ENCODE measurements around the gene SERPINA5. TPM values are rescaled to one million over a fixed set of nuclear protein-coding genes. Genes with fewer than 3 reads are reported as not detected.

SERPINA5 gene
- polyA plus RNA-seq, 2 of the 4 experiments (the other 2 are of a cell fraction), result 0.74 to 0.78 TPM

- ATAC-seq (no peak), DNase-seq (ENCODE audit: low read depth in 1 of 2, low spot score in 1 of 2) (no peak), FAIRE-seq (no peak)
- no peaks in the 10 kb centered on the region for H3K4me1 ChIP-seq
- H3K4me2 ChIP-seq, result no peak overlapping the region
- H3K27ac ChIP-seq, result no peak overlapping the region; a peak in 1 of 6 replicates
- ChIA-PET POLR2A (no interaction called here), CTCF (interaction anchor here (0.6 to 2.3 kb wide), 3 partner anchors 16 to 34 kb away, joined by 4 to 8 read pairs (median 4); no protein-coding TSS in a partner anchor)
- 43% methylated on average over 6 of the region's 7 CpGs for WGBS (ENCODE audit: missing lambda C conversion rate)
- TF ChIP-seq MAZ (IDR thresholded peaks at IDR 0.05; ENCODE audit: borderline replicate concordance, low read depth, low read length), result no peak
- no peak for TF ChIP-seq PBX3 (IDR thresholded peaks at IDR 0.05)
- TF ChIP-seq CTCF (IDR thresholded peaks at IDR 0.05), result no peak
- no peak for TF ChIP-seq RARB (CRISPR knock-in tag; IDR thresholded peaks at IDR 0.05)
- no peak for TF ChIP-seq TP53 (CRISPR knock-in tag; IDR thresholded peaks at IDR 0.05)
- TF ChIP-seq JUNB (IDR thresholded peaks at IDR 0.05), result no peak
- no peak for TF ChIP-seq E2F6 (IDR thresholded peaks at IDR 0.05; ENCODE audit: borderline replicate concordance, low read depth)
- no peak for TF ChIP-seq USF2 (IDR thresholded peaks at IDR 0.05)
- no peak for TF ChIP-seq NFE2L2 (conservative IDR thresholded peaks at IDR 0.05; ENCODE audit: low read length)
- TF ChIP-seq JUN (IDR thresholded peaks at IDR 0.05), result no peak
- no peak for TF ChIP-seq EHMT2 (IDR thresholded peaks at IDR 0.05; ENCODE audit: low read depth)
- TF ChIP-seq TFCP2L1 (CRISPR knock-in tag; IDR thresholded peaks at IDR 0.05), result no peak
- no peak for TF ChIP-seq CEBPB (IDR thresholded peaks at IDR 0.05)
- TF ChIP-seq ZFP36 (IDR thresholded peaks at IDR 0.05; ENCODE audit: borderline replicate concordance, partially characterized antibody), result no peak
- no peak for TF ChIP-seq ZSCAN20 (CRISPR knock-in tag; IDR thresholded peaks at IDR 0.05)
- no peak for TF ChIP-seq ELK1 (IDR thresholded peaks at IDR 0.05; ENCODE audit: low read depth, low read length)
- no peak for TF ChIP-seq ESRRA (IDR thresholded peaks at IDR 0.05; ENCODE audit: borderline replicate concordance, low read length)
- TF ChIP-seq HEYL (CRISPR knock-in tag; IDR thresholded peaks at IDR 0.05), result no peak
- H3K4me3 ChIP-seq, result no peak overlapping the region
- peaks cover 15% of the 10 kb centered on the region for H3K9me3 ChIP-seq
Measured at GRCh38 chr14:94623856-94624499, 42.8 kb downstream of the SERPINA5 start.

GRCh38 chr14:94624537-94625352 is 43.5 kb downstream of the SERPINA5 start:
- Histone ChIP-seq H3K4me3 (no peak overlapping the region), H3K4me2 (no peak overlapping the region), H3K27ac (no peak overlapping the region), H3K4me1 (no peaks in the 10 kb centered on the region), H3K9me3 (peaks cover 15% of the 10 kb centered on the region)
- CTCF ChIA-PET, result interaction anchor here (1.4 to 2.3 kb wide), 2 partner anchors 25 to 138 kb away, joined by 3 to 8 read pairs; no protein-coding TSS in a partner anchor
- 68% methylated on average over 10 of the region's 10 CpGs for WGBS (ENCODE audit: missing lambda C conversion rate)
- DNase-seq (ENCODE audit: low read depth in 1 of 2, low spot score in 1 of 2) (no peak), ATAC-seq (no peak), FAIRE-seq (no peak)
- POLR2A ChIA-PET, result no interaction called here
- no peak for TF ChIP-seq PHF8 (IDR thresholded peaks at IDR 0.05; ENCODE audit: borderline replicate concordance, low read depth)
- TF ChIP-seq BCL3 (IDR thresholded peaks at IDR 0.05), result no peak
- TF ChIP-seq ESRRA (IDR thresholded peaks at IDR 0.05; ENCODE audit: borderline replicate concordance, low read length), result no peak
- TF ChIP-seq HOXB13 (CRISPR knock-in tag; IDR thresholded peaks at IDR 0.05; ENCODE audit: low read depth), result no peak
- no peak for TF ChIP-seq MAZ (IDR thresholded peaks at IDR 0.05; ENCODE audit: borderline replicate concordance, low read depth, low read length)
- no peak for TF ChIP-seq EHF (CRISPR knock-in tag; IDR thresholded peaks at IDR 0.05)
- TF ChIP-seq FOSB (CRISPR knock-in tag; IDR thresholded peaks at IDR 0.05), result no peak
- TF ChIP-seq JUNB (IDR thresholded peaks at IDR 0.05), result no peak
- TF ChIP-seq NFE2L2 (conservative IDR thresholded peaks at IDR 0.05; ENCODE audit: low read length), result no peak
- no peak for TF ChIP-seq MYC (IDR thresholded peaks at IDR 0.05; ENCODE audit: borderline replicate concordance, low read length)
- TF ChIP-seq CBX8 (IDR thresholded peaks at IDR 0.05), result no peak
- no peak for TF ChIP-seq HEYL (CRISPR knock-in tag; IDR thresholded peaks at IDR 0.05)
- no peak for TF ChIP-seq EHMT2 (IDR thresholded peaks at IDR 0.05; ENCODE audit: low read depth)
- TF ChIP-seq NR3C1 (IDR thresholded peaks at IDR 0.05), result no peak
- TF ChIP-seq CBX2 (IDR thresholded peaks at IDR 0.05; ENCODE audit: borderline replicate concordance, low read depth), result no peak
- TF ChIP-seq HOXB5 (CRISPR knock-in tag; IDR thresholded peaks at IDR 0.05), result no peak
- no peak for TF ChIP-seq RFX5 (IDR thresholded peaks at IDR 0.05)
- TF ChIP-seq POLR2AphosphoS2 (conservative IDR thresholded peaks at IDR 0.05; ENCODE audit: low read length), result no peak

Measured in A549 (cell line).